Measurements from ENCODE around the gene SERP2.

DNA sequence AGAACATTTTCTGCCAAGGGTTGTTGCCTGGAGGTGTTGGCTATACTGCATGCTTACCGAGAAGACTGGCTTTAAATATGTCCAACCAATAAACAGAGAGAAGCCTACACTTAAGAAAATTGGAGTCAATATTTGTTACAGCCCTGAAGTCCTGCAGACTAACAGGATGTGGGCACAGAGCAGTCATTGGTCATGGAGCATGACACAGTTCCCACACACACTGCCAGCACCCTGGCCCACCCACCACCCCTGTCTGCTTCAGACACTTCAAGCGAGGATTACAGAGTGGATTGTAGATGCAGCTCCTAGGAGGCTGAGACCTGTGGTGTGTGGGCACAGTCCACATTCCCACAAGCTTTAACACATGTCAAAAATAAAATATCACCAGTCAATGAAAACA lies 21.0 kb upstream of the SERP2 start:
- TF ChIP-seq, protein P1, sequence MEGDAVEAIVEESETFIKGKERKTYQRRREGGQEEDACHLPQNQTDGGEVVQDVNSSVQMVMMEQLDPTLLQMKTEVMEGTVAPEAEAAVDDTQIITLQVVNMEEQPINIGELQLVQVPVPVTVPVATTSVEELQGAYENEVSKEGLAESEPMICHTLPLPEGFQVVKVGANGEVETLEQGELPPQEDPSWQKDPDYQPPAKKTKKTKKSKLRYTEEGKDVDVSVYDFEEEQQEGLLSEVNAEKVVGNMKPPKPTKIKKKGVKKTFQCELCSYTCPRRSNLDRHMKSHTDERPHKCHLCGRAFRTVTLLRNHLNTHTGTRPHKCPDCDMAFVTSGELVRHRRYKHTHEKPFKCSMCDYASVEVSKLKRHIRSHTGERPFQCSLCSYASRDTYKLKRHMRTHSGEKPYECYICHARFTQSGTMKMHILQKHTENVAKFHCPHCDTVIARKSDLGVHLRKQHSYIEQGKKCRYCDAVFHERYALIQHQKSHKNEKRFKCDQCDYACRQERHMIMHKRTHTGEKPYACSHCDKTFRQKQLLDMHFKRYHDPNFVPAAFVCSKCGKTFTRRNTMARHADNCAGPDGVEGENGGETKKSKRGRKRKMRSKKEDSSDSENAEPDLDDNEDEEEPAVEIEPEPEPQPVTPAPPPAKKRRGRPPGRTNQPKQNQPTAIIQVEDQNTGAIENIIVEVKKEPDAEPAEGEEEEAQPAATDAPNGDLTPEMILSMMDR (conservative IDR thresholded peaks at IDR 0.05 in 1 of 2, IDR thresholded peaks at IDR 0.05 in 1 of 2; ENCODE audit: low read depth in 1 of 2, low read length in 2 of 2): no peak
- no peak for TF ChIP-seq EZH2 (IDR thresholded peaks at IDR 0.05; ENCODE audit: low read length, missing control alignments)

Data from fibroblast of lung (primary cell).